Activated CD4-positive, alpha-beta T cell treated with anti-CD3 and anti-CD28 coated beads, Interleukin-2, amount 50 U/mL, for 4 hours (primary cell): ENCODE results near the gene IFNGR2.
A peak's percentile ranks its signal among the peaks of the same experiment; 100 is the strongest.
"Not testable (repeated sequence)": the region's sequence is repeated elsewhere in the genome, so short reads cannot be mapped to it uniquely, and the experiment has no call there.

ENCODE experiments used
- DNase-seq, 2 experiments: peaks; one replicate each; pipeline ENCODE4 v3.0.0-alpha.2; 2020

Gene IFNGR2

DNA sequence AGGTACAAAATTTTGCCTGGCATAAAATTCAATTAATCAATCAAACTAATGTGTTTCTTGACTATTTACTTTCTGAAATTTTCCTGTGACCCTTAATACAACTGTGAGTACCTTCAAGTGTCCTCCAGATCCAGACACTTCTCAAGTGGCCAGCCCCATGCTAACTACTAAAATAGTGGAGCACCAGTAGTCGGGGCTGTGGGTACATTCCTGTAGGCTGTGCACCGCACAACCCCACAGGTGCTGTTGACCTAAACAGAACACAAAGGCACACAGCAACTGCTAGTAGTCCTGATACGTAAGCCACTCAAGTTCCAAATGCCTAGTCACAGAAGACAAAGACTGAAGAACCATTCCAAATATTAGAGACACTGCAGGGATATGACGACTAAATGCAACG lies 40.0 kb downstream of the IFNGR2 start:
- DNase-seq = no peak

DNA sequence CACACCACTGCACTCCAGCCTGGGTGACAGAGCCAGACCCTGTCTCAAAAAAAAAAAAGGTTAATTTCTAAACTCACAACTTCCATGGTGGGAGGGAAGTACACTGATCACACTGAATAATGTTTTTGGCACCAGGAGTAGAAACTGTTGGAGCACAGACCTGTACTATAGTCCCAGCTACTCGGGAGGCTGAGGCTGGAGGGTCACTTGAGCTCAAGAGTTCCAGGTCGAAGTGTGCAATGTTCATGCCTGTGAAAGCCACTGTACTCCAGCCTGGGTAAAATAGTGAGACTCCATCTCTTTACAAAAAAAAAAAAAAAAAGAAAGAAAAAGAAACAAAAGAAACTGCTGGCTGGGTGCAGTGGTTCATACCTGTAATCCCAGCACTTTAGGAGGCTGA lies 41.3 kb downstream of the IFNGR2 start:
- no peak for DNase-seq

DNA sequence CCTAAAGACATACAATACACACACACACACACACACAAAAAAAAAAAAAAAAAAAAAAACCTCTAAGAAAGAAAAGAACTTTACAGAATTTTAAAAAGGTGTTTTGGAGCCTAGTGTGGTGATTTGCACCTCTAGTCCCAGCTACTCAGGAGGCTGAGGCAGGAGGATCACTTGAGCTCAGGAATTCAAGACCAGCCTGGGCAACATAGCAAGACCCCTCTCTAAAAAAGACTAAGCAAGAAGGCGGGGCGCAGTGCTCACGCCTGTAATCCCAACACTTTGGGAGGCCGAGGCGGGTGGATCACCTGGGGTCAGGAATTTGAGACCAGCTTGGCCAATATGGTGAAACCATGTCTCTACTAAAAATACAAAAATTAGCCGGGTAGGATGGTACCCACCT lies 43.4 kb downstream of the IFNGR2 start:
- not testable (repeated sequence) for DNase-seq

DNA sequence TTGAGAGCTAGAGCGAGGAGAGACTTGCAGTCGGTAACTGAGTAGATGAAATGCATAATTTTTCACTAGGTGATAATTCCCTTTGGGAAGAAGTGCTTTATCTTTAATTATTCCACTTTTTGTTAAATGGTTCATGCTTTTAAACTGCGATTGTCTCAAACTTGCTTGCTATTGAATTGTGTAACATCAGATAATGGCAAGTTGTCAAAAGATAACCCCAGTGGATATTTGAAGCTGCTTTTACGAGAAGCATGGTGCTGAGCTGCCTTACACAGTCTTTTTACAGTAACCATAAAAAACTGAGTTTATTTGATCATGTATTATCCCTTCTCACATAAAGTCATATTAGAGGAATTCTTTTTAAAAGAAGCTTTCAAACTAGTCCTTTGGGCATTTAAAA lies 46.4 kb downstream of the IFNGR2 start:
- no peak for DNase-seq

DNA sequence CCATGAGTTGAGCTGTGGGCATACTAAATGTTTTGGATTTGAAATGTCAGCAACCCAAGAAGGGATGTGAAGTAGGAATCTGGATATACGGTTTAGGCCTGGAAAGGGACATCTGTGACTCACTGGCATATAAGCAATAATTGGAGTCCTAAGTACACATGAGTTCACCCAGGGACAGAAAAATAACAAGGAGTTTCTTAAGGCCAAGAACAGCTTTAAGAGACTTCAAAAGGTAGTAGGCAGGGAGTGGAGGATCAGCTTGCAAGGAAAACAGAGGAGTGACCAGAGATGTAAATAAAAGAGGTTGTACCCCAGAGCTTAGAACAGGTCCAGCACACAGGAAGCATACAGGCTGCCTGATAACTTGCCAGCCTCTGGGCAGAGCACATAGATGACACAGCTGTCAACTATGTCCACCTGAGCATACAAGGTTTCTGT lies 48.4 kb downstream of the IFNGR2 start:
- no peak for DNase-seq

DNA sequence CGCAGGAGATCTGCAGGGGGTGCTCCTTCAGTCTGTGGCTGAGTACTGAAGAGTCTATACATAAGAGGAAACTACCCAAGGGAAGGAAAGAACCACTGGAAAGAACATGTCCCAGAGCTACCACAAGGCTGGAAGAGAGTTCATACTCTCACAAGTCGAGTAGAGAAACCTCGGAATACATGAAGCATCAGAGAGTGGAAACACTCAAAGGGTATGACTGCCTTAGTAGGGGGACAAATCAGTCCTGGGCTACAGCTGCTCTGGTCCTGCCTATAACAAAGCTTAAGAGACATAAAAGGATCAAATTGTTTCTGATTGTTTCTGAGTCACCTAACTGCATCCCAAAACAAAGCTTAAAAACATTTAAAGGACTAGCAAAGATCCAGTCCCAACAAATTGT lies 49.1 kb downstream of the IFNGR2 start:
- no peak for DNase-seq

DNA sequence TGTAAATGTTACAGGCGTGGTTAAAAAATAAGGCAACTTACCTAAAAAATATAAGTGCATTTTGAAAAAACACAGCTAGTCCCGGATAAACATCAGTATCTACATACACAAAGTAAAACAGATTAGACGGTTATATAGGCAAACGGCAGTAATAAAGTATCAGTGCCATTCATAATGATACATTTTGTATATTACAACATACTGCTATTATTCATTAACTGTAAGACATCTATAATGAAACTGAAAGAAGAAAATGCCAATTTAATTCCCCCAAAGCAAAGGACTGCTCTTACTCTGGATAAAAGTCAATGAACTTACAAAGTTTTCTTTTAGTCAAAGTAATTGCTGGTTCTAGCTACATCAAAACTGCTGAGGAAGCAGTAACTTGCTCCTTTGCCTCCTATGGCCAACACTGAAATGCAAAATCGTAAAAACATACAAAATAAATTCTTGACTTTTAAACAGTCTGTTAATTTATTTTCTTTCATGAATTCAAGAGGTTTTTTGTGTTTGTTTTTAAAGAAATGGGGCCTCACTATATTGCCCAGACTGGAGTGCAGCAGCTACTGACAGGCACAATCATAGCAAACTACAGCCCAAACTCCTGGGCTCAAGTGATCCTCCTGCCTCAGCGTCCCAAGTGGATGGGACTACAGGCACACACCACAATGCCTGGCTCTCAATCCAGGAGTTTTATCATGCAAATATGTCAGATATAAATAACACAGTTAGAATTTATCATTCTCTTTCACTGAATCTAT lies 52.7 kb downstream of the IFNGR2 start:
- no peak for DNase-seq

DNA sequence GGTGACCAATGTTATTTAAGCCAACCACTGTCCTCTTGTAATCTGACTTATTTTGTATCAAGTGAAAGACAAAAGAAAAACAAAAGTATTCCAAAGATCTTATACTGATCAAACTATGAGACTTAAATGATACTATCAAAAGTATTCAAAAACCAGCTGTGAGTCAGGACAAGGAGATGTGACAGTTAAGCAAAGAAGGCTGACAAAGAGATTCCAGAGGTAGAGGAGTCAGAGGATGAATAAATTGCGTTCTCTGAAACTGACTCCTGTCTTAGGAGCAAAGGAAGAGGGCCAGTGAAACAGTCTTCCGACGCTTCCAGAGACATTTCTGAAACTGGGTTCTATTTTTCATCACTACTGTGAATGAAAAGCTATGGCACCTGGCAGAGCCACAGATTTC lies 55.6 kb downstream of the IFNGR2 start:
- DNase-seq = no peak

DNA sequence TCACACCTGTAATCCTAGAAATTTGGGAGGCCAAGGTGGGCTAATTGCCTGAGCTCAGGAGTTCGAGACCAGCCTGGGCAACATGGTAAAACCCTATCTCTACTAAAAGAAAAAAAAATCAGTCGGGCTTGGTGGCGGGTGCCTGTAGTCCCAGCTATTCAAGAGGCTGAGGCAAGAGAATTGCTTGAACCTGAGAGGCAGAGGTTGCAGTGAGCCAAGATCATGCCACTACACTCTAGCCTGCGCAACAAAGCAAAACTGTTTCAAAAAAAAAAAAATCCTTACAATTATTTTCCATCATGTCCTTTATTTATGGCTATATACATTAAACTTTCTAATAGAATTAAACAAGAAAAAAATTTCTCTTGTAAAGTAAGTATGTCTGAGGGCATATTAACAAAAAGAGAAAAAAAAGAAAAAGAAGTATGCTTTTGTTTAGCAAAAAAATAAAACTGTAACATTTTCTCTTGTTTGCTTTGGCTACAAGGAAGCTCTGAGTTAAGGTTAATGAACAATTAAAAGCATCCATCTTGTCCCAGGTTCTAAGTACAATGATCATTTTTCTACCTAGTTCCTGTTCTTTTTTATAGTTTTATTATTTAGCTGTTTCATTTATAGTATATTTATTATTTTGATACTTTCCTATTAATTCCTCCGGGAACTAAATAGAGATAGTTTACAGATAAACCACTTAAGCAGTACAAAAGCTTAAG lies 58.5 kb downstream of the IFNGR2 start:
- no peak for DNase-seq

DNA sequence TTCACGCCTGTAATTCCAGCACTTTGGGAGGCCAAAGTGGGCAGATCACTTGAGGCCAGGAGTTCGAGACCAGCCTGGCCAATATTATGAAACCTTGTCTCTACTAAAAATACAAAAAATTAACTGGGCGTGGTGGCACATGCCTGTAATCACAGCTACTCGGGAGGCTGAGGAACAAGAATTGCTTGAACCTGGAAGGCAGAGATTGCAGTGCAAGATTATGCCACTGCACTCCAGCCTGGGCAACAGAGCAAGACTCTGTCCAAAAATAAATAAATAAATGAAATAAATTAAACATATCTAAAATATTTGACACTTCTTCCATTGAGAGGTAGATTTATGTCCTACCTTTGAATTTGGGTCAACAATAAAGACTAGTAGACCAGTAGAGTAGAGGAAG lies 66.0 kb downstream of the IFNGR2 start:
- not testable (repeated sequence) for DNase-seq

DNA sequence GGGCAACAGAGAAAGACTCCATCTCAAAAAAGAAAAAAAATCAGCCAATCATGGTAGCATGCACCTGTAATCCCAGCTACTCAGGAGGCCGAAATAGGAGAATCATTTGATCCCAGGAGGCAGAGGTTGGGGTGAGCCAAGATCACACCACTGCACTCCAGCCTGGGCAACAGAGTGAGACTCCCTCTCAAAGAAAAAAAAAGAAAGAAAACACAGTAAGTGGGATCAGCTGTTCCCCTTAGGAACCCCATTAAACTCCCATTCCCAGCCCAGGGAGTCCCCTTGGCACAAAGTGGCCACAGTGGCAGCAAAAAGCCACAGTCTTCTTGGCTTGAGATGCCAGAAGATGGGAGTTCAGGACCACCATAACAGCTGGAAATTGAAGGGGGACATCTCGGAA lies 67.5 kb downstream of the IFNGR2 start:
- DNase-seq = no peak

DNA sequence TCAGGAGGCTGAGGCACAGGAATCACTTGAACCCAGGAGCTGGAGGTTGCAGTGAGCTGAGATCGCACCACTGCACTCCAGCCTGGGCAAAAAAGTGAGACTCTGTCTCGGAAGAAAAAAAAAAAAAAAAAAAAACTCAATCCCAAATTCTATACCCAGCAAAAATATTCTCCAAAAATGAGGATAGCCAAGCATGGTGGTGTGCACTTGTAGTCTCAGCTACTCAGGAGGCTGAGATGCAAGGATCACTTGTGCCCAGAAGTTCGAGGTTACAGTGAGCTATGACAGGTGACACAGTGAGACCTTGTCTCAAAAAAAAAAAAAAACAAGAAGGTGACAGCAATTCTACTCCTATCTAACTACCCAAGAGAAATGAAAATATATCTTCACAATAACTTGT lies 70.1 kb downstream of the IFNGR2 start:
- no peak for DNase-seq

DNA sequence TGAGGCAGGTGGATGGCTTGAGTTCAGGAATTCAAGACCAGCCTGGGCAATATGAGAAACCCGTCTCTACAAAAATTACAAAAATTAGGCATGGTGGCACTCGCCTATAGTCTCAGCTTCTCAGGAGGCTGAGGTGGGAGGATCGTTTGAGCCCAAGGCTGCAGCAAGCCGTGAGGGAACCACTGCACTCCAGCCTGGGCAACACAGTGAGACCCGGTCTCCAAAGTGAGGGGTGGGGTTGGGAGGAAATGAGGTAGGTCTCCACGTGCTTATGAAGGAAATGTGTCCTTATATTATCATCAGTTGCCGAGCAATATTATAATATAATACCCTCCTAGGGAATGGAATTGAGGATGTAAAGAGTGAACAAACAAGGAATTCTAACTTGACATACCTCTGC lies 73.9 kb downstream of the IFNGR2 start:
- no peak for DNase-seq

DNA sequence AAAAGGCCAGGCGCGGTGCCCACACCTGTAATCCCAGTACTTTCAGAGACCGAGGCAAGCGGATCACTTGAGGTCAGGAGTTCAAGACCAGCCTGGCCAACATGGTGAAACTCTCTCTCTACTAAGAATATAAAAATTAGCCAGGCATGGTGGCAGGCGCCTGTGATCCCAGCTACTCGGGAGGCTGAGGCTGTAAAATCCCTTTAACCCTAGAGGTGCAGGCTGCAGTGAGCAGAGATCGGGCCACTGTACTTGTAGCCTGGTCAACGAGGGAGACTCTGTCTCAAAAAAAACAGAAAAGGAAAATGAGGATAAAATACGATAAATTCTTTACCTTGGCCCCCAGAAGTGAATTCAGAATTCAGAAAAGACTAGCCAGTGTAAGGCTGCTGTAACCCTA lies 75.0 kb downstream of the IFNGR2 start:
- no peak for DNase-seq

DNA sequence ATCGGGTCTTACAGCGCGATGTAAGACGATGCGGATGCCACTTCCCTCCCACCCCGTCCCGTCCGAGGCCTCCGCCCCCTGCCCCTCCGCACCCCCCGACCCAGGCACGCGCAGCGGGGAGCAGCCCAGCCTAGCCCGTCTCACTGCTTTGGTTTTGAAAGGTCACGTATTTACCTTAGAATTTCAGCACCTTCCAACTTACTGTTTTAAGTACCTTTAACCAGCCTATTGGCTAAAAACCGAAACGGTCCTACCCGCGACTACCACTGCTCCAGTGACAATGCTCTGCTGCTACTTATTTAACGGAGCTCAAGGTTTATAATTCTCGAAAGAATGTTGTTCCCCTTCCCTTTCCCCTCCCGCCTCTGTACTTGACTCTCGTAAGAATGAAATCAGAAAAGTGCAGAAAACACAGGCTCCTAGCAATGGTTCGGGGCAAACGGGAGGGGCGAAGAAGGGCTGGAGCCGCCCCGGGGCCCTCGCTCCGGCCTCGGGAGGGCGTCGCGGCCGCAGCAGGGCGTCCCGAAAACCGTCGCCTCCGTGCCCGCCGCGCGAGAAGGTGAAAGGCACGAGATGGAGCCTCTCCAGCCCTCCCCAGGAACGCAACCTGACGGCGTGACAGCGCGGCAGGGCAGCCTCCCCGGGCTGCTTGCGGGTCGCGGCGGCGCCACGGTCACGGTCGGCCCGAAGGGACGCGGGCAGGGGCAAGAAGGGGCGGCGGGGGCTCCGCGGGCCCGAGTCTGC lies 75.9 kb downstream of the IFNGR2 start:
- DNase-seq = peak; percentile 23 to 27

DNA sequence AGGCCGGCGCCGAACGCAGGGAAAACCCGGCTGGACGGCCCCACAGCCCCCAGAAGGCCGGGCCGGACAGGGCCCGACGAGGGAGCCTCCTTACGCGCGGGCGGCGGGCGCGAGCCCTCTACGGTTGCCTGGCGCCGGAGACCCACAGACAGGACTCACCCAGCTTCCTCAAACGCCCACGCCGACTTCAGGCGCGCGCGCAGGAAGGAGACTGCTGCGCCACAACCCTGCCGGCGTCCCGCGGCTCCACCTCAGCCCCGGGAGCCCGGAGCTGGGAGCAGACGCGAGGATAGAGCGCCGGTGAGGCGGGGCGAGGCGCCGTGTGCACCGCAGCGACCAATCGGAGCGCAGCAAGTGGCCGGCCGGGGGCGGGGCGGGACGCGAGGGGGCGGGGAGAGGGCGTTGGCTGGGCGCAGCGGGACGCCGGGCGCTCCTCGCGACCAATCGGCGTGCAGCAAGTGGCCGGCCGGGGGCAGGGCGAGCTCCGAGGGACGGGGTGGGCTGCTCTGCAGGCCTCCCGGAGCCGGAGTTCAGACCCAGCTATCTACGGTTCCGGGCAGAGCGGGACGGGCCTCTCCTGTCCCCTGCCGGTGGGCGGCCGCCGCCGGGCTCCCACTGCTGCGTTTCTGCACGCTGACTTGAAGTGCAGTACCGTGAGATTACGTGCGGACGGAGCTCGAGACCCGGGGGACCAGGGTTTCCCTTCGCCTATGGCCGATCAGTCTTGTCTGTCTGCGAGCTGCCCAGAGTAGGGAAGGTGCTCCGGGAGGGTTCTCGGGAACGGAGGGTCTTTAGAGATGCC lies 76.7 kb downstream of the IFNGR2 start, which contains the start of gene TMEM50B:
TSS of gene TMEM50B (minus strand) at position 296 of the 802 bp plus-strand sequence. CDS start 11,089 bp downstream, outside the sequence.
- peak; percentile 96 to 97 for DNase-seq

DNA sequence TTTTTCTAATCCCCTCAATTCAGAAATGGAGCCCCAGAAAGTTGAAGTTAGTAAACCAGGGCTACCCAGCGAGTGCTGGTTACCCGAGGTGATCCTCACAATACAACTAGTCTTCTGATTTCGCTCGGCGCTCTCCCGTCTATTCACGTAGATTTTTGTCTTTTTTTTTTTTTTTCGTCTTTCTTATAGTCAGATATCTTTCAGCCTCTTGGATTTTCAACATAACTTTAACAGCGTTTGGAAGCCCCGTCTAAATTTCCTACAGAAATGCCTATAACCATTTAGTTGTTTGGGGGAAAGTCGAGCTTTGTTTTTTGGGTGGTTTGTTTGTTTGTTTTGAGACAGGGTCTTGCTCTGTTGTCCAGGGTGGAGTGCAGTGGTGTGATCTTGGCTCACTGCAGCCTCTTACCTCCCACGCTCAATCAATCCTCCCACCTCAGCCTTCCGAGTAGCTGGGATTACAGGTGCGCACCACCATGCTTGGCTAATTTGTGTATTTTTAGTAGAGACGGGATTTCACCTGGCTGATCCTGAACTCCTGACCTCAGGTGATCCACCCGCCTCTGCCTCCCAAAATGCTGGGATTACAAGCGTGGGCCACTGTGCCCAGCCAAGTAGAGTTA lies 77.4 kb downstream of the IFNGR2 start:
- DNase-seq = no peak

DNA sequence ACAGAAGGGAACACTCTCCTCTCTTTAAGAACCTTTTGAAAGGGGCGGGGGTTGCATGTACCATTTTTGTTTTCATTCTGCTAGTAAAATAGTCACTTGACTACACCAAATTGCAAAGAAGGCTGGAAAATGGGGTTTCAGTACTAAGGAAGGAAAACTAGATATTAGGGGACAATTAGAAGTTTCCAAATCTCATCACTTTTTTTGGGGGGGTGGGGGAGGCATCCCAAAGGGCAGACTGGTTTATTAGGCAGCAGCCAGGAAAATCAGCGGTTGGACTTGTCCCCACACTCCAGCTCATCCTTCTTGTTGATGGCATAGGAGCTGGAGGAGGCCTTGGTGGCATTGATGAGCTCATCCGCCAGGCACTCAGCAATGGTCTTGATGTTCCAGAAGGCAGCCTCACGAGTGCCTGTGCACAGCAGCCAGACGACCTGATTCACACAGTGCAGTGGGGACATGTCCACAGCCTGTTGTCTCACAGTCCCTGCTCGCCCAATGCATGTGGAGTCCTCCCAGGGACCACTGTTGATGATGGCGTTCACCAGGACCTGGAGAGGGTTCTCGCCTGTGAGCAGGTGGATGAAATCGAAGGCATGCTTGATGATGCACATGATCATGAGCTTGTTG lies 78.2 kb downstream of the IFNGR2 start:
- no peak for DNase-seq
